HCT116 (cell line): ENCODE data around the gene MOB2.

Experiments
- CTCF ChIP-seq, 3 experiments: fragments of 200-600 bp in 1 of 3; sonication (generic) in 1 of 3; IDR thresholded peaks in 2 of 3; conservative IDR thresholded peaks in 1 of 3; 2 replicates each; pipeline ENCODE4 v1.5.1; 2012 to 2017; ENCODE audit warnings: low read depth in 2 of 3, low read length in 2 of 3, antibody characterized with exemption in 1 of 3, borderline replicate concordance in 1 of 3, control low read depth in 1 of 3, mild to moderate bottlenecking in 1 of 3, mixed read lengths in 1 of 3, mixed run types in 1 of 3, moderate library complexity in 1 of 3; ENCODE audit not compliant: insufficient read depth in 1 of 3
- EGR1 ChIP-seq: IDR thresholded peaks from 2 replicates; pipeline ENCODE4 v1.6.1; 2012; ENCODE audit warnings: low read depth
- EZH2 ChIP-seq: fragments of 200-600 bp; sonication (generic); IDR thresholded peaks from 2 replicates; pipeline ENCODE4 v1.6.1; 2017; ENCODE audit warnings: antibody characterized with exemption, mixed run types
- POLR2A ChIP-seq: IDR thresholded peaks from 2 replicates; pipeline ENCODE4 v1.7.0; 2011; ENCODE audit warnings: borderline replicate concordance; ENCODE audit not compliant: insufficient read depth, insufficient read length; ENCODE audit errors: extremely low read depth
- POLR2AphosphoS5 ChIP-seq: IDR thresholded peaks from 2 replicates; pipeline ENCODE4 v1.6.1; 2011; ENCODE audit warnings: mild to moderate bottlenecking, low read depth, low read length, moderate library complexity
- ZFX ChIP-seq: fragments of 450-650 bp; IDR thresholded peaks from 2 replicates; pipeline ENCODE4 v1.6.1; 2017

DNA sequence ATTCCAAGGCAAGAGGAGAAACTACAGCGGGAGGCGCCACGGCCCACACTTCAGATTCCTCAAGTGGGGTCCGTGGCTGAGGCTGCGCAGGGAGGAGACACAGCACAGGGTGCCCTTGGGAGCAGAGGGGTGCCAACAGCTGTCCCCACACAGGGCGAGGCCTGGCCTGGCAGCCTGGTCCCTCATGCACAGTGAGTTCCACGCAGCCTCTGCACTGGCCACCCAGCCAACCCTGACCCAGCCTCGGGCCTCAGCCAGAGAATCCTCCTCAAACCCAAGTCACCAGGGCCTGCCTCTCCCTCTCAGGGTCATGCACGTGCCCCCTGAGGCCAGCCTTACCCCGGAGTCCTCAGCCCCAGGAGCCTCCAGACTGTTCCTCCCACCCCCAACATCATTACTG is 22.4 kb upstream of the MOB2 start:
- TF ChIP-seq CTCF (IDR thresholded peaks at IDR 0.05 in 2 of 3, conservative IDR thresholded peaks at IDR 0.05 in 1 of 3; ENCODE audit: borderline replicate concordance in 1 of 3, insufficient read depth in 1 of 3, low read depth in 2 of 3, low read length in 2 of 3) (no peak), POLR2AphosphoS5 (no peak), EZH2 (no peak), ZFX (no peak), POLR2A (no peak), EGR1 (no peak)
